GM23338 (cell line): Measurements from ENCODE around the gene HELQ.

Source experiments
- CREB1 ChIP-seq: fragments of 250-450 bp; sonication (Bioruptor Pico); IDR thresholded peaks from 2 replicates; pipeline ENCODE4 v1.5.0; 2020; ENCODE audit warnings: low read depth, mild to moderate bottlenecking, moderate library complexity
- EZH2 ChIP-seq: fragments of 200-600 bp; sonication (generic); IDR thresholded peaks from one replicate; pipeline ENCODE4 v1.8.0; 2017; ENCODE audit warnings: antibody characterized with exemption, mild to moderate bottlenecking, low read depth; ENCODE audit not compliant: unreplicated experiment
- EZH2phosphoT487 ChIP-seq: fragments of 200-600 bp; sonication (generic); IDR thresholded peaks from one replicate; pipeline ENCODE4 v1.8.1; 2018; ENCODE audit warnings: antibody characterized with exemption; ENCODE audit not compliant: unreplicated experiment
- JUNB ChIP-seq: IDR thresholded peaks from one replicate; pipeline ENCODE4 v1.6.1; 2016; ENCODE audit warnings: antibody characterized with exemption; ENCODE audit not compliant: unreplicated experiment
- NANOG ChIP-seq: IDR thresholded peaks from 2 replicates; pipeline ENCODE4 v1.6.1; 2016; ENCODE audit warnings: antibody characterized with exemption, borderline replicate concordance
- POLR2AphosphoS5 ChIP-seq: IDR thresholded peaks from 2 replicates; pipeline ENCODE4 v1.6.1; 2016; ENCODE audit warnings: antibody characterized with exemption, low read depth
- ZNF331 ChIP-seq: fragments of 250-450 bp; sonication (Bioruptor Pico); IDR thresholded peaks from 2 replicates; pipeline ENCODE4 v1.5.0; 2020; ENCODE audit warnings: low read depth, mild to moderate bottlenecking, moderate library complexity
- TF ChIP-seq, protein P1 (sequence below), 2 experiments: fragments of 200-600 bp in 1 of 2; sonication (generic) in 1 of 2; conservative IDR thresholded peaks; 2 replicates each; pipeline versions ENCODE4 v1.5.1 to v1.6.1; 2016 to 2017; ENCODE audit warnings: antibody characterized with exemption in 2 of 2, low read depth in 2 of 2, mild to moderate bottlenecking in 2 of 2, moderate library complexity in 1 of 2
- TF ChIP-seq, protein P2 (sequence below): IDR thresholded peaks from one replicate; pipeline ENCODE4 v1.6.1; 2018; ENCODE audit warnings: antibody characterized with exemption; ENCODE audit not compliant: unreplicated experiment

DNA sequence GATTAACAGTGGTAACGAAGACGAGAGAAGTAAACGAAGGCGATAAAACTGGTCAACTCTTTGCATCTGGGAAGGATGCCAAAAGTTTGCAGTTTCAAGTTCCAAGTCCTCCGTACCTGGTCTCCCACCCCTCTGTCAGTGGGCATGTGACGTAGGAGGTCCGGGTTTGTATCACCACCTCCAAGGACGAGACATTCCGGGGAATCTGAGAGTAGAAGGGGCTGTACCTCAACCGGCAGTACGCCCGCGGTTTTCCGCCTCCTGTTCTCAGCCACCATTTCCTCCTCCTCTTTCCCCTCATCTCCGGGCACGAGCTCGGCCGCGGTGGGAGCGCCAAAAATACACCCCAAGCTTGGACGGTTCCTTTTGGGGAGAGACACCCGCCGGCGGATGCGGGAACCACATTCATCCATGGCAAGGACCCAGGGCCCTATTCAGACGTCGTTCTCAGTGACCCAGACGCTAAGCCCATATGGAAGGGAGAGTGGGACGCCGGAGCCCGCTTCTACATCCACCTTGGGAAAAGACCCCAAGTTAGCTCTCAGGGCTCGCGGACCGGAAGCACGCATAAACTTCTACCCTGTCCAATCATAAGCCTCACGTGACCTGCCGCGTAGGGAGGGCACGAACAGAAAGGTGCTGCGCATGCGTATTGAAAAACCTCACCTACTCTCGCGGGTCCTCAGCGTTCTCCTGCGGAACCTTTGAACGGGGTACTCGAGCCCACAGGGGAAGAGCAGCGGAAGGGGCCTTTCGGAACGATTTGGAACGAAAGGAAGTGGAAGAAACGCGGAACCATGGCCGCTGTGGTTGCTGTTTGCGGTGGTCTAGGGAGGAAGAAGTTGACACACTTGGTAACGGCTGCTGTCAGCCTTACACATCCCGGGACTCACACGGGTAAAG is at the start of gene HELQ, which contains the start of gene MRPS18C:
- TF ChIP-seq, protein P1, sequence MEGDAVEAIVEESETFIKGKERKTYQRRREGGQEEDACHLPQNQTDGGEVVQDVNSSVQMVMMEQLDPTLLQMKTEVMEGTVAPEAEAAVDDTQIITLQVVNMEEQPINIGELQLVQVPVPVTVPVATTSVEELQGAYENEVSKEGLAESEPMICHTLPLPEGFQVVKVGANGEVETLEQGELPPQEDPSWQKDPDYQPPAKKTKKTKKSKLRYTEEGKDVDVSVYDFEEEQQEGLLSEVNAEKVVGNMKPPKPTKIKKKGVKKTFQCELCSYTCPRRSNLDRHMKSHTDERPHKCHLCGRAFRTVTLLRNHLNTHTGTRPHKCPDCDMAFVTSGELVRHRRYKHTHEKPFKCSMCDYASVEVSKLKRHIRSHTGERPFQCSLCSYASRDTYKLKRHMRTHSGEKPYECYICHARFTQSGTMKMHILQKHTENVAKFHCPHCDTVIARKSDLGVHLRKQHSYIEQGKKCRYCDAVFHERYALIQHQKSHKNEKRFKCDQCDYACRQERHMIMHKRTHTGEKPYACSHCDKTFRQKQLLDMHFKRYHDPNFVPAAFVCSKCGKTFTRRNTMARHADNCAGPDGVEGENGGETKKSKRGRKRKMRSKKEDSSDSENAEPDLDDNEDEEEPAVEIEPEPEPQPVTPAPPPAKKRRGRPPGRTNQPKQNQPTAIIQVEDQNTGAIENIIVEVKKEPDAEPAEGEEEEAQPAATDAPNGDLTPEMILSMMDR (conservative IDR thresholded peaks at IDR 0.05; ENCODE audit: low read depth in 2 of 2): peak; percentile 2 to 17; a peak in 2 of 4 replicates
- TF ChIP-seq POLR2AphosphoS5: peak; percentile 91
- TF ChIP-seq, protein P2, sequence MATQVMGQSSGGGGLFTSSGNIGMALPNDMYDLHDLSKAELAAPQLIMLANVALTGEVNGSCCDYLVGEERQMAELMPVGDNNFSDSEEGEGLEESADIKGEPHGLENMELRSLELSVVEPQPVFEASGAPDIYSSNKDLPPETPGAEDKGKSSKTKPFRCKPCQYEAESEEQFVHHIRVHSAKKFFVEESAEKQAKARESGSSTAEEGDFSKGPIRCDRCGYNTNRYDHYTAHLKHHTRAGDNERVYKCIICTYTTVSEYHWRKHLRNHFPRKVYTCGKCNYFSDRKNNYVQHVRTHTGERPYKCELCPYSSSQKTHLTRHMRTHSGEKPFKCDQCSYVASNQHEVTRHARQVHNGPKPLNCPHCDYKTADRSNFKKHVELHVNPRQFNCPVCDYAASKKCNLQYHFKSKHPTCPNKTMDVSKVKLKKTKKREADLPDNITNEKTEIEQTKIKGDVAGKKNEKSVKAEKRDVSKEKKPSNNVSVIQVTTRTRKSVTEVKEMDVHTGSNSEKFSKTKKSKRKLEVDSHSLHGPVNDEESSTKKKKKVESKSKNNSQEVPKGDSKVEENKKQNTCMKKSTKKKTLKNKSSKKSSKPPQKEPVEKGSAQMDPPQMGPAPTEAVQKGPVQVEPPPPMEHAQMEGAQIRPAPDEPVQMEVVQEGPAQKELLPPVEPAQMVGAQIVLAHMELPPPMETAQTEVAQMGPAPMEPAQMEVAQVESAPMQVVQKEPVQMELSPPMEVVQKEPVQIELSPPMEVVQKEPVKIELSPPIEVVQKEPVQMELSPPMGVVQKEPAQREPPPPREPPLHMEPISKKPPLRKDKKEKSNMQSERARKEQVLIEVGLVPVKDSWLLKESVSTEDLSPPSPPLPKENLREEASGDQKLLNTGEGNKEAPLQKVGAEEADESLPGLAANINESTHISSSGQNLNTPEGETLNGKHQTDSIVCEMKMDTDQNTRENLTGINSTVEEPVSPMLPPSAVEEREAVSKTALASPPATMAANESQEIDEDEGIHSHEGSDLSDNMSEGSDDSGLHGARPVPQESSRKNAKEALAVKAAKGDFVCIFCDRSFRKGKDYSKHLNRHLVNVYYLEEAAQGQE: no peak
- no peak for TF ChIP-seq EZH2
- TF ChIP-seq CREB1 (CRISPR knock-in tag): peak; percentile 83
- TF ChIP-seq EZH2phosphoT487: no peak
- TF ChIP-seq ZNF331 (CRISPR knock-in tag): no peak
- TF ChIP-seq JUNB: no peak
- TF ChIP-seq NANOG: no peak
